ENCODE results near the gene DACH1.

DNA sequence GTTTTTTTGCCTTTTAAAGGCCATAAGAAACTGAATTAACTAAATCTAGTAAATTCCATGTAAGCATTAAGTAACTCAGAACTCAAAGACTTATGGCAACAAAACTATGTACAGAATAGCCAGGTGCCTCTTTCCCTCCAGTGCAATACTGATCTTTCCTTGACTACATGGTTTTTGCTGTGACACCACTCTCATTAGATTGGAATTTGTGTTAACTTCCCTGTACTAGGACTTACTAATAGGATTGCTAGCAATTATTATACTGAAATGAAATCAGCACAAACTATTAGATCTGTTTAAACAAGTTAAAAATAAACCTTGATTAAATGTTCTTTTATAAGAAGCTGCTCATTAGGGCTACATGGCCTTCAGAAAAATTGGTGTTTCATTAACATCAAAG is 96.3 kb downstream of the DACH1 start:
- TF ChIP-seq, protein P1, sequence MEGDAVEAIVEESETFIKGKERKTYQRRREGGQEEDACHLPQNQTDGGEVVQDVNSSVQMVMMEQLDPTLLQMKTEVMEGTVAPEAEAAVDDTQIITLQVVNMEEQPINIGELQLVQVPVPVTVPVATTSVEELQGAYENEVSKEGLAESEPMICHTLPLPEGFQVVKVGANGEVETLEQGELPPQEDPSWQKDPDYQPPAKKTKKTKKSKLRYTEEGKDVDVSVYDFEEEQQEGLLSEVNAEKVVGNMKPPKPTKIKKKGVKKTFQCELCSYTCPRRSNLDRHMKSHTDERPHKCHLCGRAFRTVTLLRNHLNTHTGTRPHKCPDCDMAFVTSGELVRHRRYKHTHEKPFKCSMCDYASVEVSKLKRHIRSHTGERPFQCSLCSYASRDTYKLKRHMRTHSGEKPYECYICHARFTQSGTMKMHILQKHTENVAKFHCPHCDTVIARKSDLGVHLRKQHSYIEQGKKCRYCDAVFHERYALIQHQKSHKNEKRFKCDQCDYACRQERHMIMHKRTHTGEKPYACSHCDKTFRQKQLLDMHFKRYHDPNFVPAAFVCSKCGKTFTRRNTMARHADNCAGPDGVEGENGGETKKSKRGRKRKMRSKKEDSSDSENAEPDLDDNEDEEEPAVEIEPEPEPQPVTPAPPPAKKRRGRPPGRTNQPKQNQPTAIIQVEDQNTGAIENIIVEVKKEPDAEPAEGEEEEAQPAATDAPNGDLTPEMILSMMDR (IDR thresholded peaks at IDR 0.05): no peak
- TF ChIP-seq POLR2AphosphoS5 (IDR thresholded peaks at IDR 0.05) (no peak), POLR2A (IDR thresholded peaks at IDR 0.05) (no peak)
